ENCODE data around the gene GIMAP8.

The GIMAP8 gene

DNA sequence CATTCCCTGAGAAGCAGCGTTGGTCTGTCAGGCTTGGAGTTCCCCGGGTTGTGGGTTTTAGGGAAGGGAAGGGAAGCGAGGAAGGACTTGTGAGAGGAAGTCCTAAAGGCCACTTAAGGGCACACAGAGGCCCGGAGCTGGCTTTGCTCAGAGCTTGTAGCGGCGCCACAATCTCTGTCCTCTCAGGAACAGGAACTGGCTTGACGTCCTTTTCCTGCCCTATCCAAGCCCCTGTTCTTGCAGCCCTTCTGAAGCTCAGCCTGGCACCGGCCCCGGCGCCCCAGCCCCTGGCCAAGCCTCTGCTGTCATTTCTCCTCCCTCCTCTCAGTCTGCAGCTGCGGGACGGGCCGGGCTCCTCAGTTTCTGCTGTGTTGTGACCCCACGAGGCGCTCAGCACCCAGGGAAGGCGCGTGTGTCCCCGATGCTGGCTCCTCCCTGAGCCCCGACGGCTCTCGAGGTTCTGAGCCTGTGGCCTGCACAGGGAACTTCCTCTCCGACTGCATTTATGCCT, at the start of gene GIMAP8:
TSS of gene GIMAP8 (plus strand) at position 140 of the 511 bp plus-strand sequence. CDS start 16,069 bp downstream, outside the sequence.
- DNase-seq (ENCODE audit: low read depth, low spot score): no peak

DNA sequence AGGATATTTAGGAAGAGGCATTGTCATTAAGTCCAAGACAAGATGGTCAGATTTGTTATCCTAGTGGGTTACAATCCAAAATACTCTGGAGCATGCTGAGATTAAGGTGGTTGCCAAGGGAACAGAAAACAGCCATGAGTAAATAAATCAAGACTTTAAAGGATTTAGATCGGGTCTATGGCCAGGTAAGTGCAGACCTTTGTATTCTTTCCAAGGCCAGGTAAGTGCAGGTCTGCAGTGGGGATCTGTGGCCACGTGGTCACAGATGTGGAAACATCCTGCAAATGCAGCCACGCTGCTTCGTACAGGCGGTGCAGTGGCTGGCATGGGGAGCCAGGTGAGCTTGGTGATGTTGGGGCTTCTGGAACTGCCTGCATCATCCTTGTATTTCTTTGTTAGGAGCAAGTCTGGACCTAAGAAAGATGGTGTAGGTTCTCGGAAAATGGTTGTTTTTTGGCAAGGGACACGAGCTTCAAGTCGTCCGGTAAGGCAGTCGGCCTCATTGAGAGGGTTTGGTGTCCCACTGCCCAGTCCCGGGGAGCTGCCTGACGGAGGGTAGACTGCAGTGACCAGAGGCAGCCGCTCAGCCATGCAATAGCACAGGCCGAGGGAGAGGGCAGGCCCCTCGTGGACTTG, 49.5 kb upstream of the GIMAP8 start:
- DNase-seq (ENCODE audit: low read depth, low spot score): no peak

DNA sequence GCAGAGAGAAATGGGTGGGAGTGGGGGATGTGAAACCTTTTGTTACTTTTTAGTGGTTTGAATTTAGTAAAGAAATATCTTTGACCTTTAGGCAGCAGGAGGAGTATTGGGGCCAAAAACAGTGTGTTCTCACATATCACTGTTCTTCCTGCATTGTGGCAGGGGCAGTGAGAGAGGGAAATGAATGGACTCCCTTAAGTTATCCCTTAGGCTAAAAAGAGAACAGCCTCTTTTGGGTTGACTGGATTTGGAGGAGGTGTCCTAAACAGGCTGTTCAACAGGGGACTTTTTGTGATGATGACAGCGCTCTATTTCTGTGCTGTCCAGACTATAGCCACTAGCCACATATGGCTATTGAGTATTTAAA, 49.0 kb upstream of the GIMAP8 start:
- DNase-seq (ENCODE audit: low read depth, low spot score): no peak

DNA sequence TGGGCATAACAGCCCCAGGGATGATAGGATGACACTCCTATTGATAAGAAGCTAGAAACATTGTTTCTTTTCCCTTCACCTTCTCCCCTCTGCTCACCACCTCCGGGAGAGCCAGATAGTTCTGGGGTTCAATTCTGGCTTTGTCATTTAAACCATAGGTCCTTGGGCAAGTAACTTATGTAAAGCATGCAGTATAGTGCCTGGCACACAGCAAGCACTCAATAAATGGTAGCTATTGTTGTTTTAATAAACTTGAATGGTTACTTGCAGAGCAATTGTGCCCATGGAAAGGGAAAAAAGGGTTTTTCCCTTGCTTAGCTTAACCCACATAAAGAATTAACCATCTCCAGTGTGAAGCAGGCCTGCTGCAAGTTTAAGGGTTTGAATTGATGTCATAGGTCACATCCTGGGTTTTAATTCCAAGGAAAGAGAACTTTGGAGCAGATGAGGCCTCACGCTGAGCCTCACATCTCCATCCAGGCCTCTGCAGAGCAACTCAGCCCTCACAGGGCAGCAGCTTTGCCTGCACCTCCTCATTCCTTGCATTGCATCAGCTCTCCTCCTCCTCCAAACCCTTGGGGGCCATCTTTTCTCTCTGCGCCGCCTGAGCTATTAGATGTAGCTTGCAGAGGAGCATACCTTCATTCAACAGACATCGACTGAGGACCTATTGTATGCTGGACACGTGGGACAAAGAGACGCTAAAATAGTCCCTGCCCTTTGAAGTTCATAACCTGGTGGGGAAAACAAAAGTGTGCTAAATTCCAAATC, 48.4 kb upstream of the GIMAP8 start:
- no peak for DNase-seq (ENCODE audit: low read depth, low spot score)

GRCh38 chr7:150402671-150403321, 47.6 kb upstream of the GIMAP8 start:
- DNase-seq (ENCODE audit: low read depth, low spot score): no peak

DNA sequence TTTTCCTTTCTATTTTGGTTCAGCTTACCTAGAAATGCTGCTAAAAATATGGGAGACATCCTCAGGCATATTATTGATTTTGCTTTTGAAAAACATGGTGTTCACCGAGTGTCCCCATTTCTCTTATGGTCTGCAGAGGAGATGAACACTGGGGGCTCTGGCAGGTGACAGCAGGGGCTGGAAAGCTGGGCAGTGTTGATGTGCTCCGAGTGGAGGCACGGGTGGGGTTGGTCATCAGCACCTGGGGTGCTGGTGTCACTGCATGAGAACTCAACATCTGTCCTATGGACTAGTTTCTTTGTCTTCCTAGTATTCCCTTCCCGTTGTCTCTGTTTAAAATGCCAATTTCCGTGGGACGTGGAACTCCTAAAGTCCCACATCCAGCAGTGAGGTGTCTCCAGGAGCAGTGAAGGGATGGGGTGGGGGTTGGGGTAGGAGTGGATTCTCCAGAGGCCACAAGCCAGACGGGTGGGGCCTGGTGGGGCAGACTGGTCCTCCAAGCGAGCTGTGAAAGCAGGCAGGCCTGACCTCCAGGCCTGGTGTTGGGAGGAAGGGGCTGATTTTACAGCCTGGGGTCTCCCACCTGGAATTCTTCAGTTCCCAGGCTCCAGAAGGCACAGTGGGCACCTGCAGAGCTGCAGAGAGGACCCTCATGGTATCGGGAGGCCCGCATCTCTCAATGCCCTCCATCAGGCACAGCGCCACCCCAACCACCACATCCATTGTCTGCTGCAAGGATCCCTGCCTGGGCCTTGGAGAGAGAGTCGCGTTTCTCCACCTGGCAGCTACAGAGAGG, 46.9 kb upstream of the GIMAP8 start:
- no peak for DNase-seq (ENCODE audit: low read depth, low spot score)

DNA sequence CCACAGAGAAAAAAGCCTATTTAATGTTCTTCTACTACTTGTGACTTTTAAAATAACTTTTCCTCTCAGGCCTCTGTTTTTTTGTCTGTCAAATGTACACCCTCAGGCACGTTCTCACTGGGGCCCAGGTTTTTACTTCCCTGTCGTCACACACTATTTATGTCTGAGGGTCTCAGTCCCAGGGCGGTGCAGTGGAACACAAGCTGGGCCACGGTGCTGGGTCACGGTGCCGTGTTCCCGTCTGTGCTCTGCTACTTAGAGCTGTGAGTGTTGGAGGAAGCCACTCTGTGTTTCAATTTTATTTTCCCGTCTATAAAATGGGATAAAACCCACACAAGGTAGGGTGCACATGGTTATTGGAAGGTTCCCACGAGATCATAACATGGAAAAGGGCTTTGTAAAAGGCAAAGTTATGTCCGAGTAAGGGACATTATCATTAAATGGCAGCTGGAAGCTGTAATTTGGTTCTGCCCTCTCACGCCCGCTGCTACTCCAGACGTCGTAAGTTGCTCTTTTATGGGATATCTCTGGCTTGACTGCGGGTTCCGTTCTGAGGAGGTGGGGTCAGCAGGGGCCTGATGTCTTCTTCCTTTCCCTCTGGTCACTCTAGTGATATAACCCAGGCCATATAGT, 46.1 kb upstream of the GIMAP8 start:
- no peak for DNase-seq (ENCODE audit: low read depth, low spot score)

- DNase-seq (ENCODE audit: low read depth, low spot score): peak; percentile 50
Observed at GRCh38 chr7:150404805-150405583, 45.4 kb upstream of the GIMAP8 start.

- DNase-seq (ENCODE audit: low read depth, low spot score): no peak
Observed at GRCh38 chr7:150405584-150406311, 44.7 kb upstream of the GIMAP8 start.

DNA sequence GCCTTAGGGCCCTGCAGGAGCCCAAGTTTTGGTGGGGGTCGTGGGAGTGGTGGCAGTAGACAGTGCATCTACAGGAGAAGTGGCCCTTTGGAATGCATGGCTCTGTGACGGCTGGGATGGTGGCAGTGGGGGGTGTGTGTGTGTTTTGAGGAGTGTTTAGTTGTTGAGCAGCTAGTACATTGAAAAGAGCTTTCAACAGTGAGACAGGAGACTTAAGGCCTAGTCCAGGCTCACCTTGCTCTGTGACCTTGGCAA, 44.2 kb upstream of the GIMAP8 start:
- DNase-seq (ENCODE audit: low read depth, low spot score): no peak

DNA sequence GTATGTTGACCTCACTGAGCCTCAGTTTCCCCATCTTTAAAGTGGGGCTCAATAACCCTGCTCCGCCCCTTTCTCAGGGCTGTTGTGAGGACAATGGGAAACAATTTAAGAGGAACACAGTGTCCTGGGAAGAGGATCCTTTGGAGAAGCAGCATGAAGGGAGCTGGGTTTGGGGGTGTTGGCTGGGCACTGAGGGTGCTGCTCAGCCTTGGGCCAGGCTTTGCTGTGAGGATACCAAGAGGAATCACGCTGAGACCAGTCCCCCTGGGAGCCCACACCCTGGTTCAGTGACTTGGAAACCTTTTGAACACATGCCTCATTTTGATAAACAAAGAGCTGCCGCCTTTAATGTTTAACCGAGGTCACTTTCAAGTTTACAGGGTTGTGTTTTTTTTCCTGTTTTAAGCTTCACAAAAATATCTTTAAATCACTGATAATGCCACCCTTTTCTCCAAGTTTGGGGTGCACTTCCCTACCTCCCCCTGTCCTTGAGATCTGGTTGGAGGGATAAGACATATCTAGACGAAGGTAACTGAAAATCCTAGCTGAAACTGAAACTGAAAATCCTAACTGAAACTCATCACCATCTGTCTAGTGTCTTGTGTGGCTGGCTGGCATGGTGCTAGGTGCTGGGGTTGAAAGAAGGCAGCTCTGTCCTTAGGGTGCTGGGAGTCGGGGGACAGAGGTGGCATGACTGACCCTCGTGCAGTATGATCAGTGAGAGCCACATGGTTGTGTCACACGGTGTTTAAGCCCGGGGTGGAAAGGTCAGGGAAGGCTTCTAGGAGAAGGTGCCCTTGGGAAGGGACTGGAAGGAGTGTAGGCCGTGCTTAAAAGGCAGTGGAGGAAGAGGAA, 43.6 kb upstream of the GIMAP8 start:
- DNase-seq (ENCODE audit: low read depth, low spot score): no peak

GRCh38 chr7:150407588-150408392, 42.6 kb upstream of the GIMAP8 start:
- DNase-seq (ENCODE audit: low read depth, low spot score): no peak

DNA sequence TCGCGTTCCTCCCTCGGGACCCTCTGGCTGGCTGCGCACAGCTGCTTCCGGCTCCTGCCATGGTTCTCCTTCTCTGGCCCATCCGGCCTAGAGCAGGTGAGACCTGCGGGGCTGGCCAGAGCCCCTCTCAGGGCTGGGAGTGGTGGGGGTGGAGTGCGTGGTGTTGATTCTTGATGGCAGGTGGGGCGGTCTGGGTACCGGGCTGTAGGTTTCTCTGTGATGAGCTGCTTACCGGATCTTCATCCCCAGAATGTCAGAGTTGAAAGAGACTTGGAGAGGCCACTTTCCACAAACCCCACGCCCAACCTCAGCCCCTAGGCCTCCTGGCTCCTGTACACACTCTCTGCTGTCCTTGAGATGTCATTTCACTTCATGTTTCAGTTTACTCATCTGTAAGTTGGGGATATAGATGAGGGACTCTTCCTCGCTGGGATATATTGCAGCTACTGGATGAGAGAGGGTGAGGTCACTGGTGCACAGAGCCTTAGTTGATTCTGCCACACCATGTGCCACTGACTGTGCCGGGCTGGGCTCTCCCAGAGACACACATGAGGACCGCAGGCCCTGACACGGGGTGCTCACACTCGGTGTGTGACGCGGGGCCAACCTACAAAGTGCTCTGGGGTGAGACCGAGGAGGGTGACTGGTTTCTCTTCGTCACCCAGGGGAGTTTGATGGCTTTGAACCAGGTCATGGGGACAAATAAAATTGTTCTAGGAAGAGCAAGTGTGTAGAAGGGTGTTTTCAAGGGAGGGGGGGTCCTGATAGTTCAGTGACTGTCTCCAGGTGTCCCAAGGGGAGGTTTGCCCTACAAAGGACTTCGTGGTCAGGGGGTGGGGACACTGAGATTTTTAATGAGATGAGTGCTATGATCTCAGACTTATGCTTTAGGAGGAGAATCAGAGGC, 41.8 kb upstream of the GIMAP8 start:
- no peak for DNase-seq (ENCODE audit: low read depth, low spot score)

- DNase-seq (ENCODE audit: low read depth, low spot score): no peak
Observed at GRCh38 chr7:150409300-150410030, 41.0 kb upstream of the GIMAP8 start.

- DNase-seq (ENCODE audit: low read depth, low spot score): no peak
Observed at GRCh38 chr7:150410131-150410530, 40.3 kb upstream of the GIMAP8 start.

- no peak for DNase-seq (ENCODE audit: low read depth, low spot score)
Observed at GRCh38 chr7:150410680-150411346, 39.6 kb upstream of the GIMAP8 start.

Measured in brain pericyte (primary cell).